ENCODE results near the gene PDIA2.
"Not testable (repeated sequence)": the region's sequence is repeated elsewhere in the genome, so short reads cannot be mapped to it uniquely, and the experiment has no call there.

PDIA2 gene

DNA sequence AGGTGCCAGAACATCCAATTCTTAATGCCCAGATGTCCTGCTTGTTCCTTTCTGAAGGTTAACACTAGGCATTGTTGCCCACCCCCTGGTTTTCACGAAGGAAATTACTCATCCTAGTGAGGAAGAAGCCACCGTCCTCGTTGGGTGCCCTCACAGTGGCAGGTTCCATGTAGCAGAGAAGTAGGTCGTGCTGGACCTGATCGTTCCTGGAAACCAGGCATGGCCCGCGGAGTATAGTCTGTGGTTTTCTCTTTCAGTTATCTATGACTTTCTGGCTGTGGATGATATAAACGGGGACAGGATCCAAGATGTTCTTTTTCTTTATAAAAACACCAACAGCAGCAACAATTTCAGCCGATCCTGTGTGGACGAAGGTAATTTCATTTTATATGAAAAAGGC lies 23.7 kb upstream of the PDIA2 start:
- Mint-ChIP-seq H3K36me3 (ENCODE audit: low read depth) (peaks cover 8% of the 10 kb centered on the region), H3K4me1 (ENCODE audit: low read depth) (peaks cover 6% of the 10 kb centered on the region), H3K27ac (no peak overlapping the region)

GRCh38 chr16:259814-260253 lies 23.1 kb upstream of the PDIA2 start:
- H3K27ac Mint-ChIP-seq: no peak overlapping the region
- peaks cover 8% of the 10 kb centered on the region for H3K36me3 Mint-ChIP-seq (ENCODE audit: low read depth)
- no peak overlapping the region for H3K4me3 Mint-ChIP-seq
- no peaks in the 10 kb centered on the region for H3K9me3 Mint-ChIP-seq
- H3K4me1 Mint-ChIP-seq (ENCODE audit: low read depth): peaks cover 6% of the 10 kb centered on the region
- no peaks in the 10 kb centered on the region for H3K27me3 Mint-ChIP-seq (ENCODE audit: low read depth)

More for the DNA sequence above, 23.7 kb upstream of the PDIA2 start:
- Mint-ChIP-seq H3K9me3 (no peaks in the 10 kb centered on the region), H3K27me3 (ENCODE audit: low read depth) (no peaks in the 10 kb centered on the region), H3K4me3 (no peak overlapping the region)

GRCh38 chr16:260326-260725 lies 22.6 kb upstream of the PDIA2 start:
- Mint-ChIP-seq H3K4me3 (no peak overlapping the region), H3K4me1 (ENCODE audit: low read depth) (peaks cover 6% of the 10 kb centered on the region), H3K27ac (no peak overlapping the region), H3K36me3 (ENCODE audit: low read depth) (peaks cover 8% of the 10 kb centered on the region), H3K9me3 (no peaks in the 10 kb centered on the region), H3K27me3 (ENCODE audit: low read depth) (no peaks in the 10 kb centered on the region)

DNA sequence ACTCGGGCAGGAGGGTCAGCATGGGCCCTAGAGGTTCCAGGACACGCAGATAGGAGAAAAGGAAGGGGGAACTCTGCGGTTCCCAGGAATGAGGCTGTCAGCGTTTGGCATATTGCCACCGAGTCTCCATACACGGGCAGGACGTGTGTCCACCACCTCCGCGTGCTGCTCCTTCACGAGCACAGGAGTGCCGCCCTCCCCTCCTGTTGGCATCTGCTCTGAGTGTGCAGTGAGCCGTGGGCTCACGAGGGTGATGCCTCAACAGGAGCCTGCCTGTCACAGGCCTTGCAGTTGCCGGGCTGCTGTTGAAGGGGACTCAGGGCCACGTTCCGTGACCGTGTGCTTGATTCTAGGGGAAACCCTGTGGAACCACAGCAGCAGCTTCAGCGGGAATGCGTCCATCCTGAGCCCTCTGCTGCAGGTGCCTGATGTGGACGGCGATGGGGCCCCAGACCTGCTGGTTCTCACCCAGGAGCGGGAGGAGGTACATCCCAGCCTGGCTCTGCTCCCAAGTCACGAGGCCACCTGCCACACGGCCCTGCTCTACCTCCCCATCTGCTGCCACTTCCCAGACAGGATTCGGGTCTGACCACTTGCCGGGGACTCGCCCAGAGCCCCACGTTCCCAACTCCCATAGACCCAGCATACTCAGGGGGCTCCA lies 21.8 kb upstream of the PDIA2 start:
- Mint-ChIP-seq H3K4me1 (ENCODE audit: low read depth) (peaks cover 1% of the 10 kb centered on the region), H3K4me3 (no peak overlapping the region), H3K36me3 (ENCODE audit: low read depth) (peaks cover 3% of the 10 kb centered on the region), H3K27ac (no peak overlapping the region), H3K9me3 (no peaks in the 10 kb centered on the region), H3K27me3 (ENCODE audit: low read depth) (no peaks in the 10 kb centered on the region)

DNA sequence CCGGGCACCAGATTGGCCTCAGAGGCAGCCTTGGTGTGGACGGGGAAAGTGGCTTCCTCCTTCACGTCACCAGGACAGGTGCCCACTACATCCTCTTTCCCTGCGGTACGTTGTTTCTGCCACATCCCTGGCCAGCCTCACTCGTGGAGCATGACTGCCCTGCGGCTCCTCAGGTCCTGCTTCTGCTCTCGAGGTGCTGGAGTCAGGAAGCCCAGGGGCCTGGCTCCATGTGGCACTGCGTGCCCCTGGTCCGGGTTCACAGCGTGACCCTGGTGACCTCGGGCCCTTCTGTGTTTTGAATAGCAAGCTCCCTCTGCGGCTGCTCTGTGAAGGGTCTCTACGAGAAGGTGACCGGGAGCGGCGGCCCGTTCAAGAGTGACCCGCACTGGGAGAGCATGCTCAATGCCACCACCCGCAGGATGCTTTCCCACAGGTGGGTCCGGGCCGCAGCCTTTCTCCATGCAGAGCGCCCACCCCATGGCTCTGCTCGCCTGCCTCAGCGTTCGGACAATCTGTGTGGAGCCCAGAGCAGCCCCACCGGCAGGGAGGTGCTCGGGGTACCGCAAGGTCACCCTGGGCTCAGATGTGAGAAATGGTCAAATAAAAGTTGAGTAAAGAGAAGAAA lies 20.7 kb upstream of the PDIA2 start:
- H3K9me3 Mint-ChIP-seq: no peaks in the 10 kb centered on the region
- H3K36me3 Mint-ChIP-seq (ENCODE audit: low read depth): peaks cover 2% of the 10 kb centered on the region
- no peaks in the 10 kb centered on the region for H3K4me1 Mint-ChIP-seq (ENCODE audit: low read depth)
- no peaks in the 10 kb centered on the region for H3K27me3 Mint-ChIP-seq (ENCODE audit: low read depth)
- no peak overlapping the region for H3K4me3 Mint-ChIP-seq
- peak overlapping the region; percentile 36 for H3K27ac Mint-ChIP-seq

DNA sequence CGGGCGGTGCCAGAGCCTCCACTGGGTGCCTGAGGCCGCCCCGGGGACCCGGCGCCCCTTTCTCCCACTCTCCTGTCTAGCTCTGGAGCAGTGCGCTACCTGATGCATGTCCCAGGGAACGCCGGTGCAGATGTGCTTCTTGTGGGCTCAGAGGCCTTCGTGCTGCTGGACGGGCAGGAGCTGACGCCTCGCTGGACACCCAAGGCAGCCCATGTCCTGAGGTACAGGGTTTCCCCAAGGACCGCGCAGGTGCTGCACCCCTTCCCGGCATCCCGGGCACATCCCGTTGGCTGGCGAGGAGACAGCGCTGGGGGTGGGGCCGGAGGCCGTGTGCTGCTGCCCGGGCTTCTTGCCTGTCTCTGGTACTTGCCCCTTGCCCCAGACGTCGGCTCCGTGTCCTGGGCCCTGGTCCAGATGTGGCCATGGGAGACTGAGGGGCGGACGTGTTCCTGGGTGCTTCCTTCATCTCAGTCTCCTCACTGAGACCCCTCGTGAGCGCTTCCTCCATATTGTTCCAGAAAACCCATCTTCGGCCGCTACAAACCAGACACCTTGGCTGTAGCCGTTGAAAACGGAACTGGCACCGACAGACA lies 19.7 kb upstream of the PDIA2 start:
- H3K4me3 Mint-ChIP-seq: no peak overlapping the region
- H3K4me1 Mint-ChIP-seq (ENCODE audit: low read depth): no peaks in the 10 kb centered on the region
- H3K27me3 Mint-ChIP-seq (ENCODE audit: low read depth): no peaks in the 10 kb centered on the region
- no peaks in the 10 kb centered on the region for H3K9me3 Mint-ChIP-seq
- H3K27ac Mint-ChIP-seq: no peak overlapping the region
- H3K36me3 Mint-ChIP-seq (ENCODE audit: low read depth): peaks cover 2% of the 10 kb centered on the region

GRCh38 chr16:263944-264343 lies 19.0 kb upstream of the PDIA2 start:
- Mint-ChIP-seq H3K4me1 (ENCODE audit: low read depth) (no peaks in the 10 kb centered on the region), H3K9me3 (no peaks in the 10 kb centered on the region), H3K4me3 (no peak overlapping the region), H3K27ac (no peak overlapping the region), H3K36me3 (ENCODE audit: low read depth) (peaks cover 2% of the 10 kb centered on the region), H3K27me3 (ENCODE audit: low read depth) (no peaks in the 10 kb centered on the region)

- Mint-ChIP-seq H3K27ac (no peak overlapping the region), H3K4me1 (ENCODE audit: low read depth) (no peaks in the 10 kb centered on the region)
These were observed 18.5 kb upstream of the PDIA2 start for GRCh38 chr16:264440-264951.

GRCh38 chr16:265002-265529 lies 17.9 kb upstream of the PDIA2 start:
- Mint-ChIP-seq H3K36me3 (ENCODE audit: low read depth) (peaks cover 2% of the 10 kb centered on the region), H3K9me3 (no peaks in the 10 kb centered on the region), H3K27me3 (ENCODE audit: low read depth) (no peaks in the 10 kb centered on the region), H3K4me1 (ENCODE audit: low read depth) (no peaks in the 10 kb centered on the region), H3K27ac (no peak overlapping the region), H3K4me3 (no peak overlapping the region)

More at GRCh38 chr16:264440-264951, 18.5 kb upstream of the PDIA2 start:
- Mint-ChIP-seq H3K9me3 (no peaks in the 10 kb centered on the region), H3K36me3 (ENCODE audit: low read depth) (peaks cover 2% of the 10 kb centered on the region), H3K4me3 (no peak overlapping the region), H3K27me3 (ENCODE audit: low read depth) (no peaks in the 10 kb centered on the region)

GRCh38 chr16:265711-266110 lies 17.3 kb upstream of the PDIA2 start:
- H3K27ac Mint-ChIP-seq: no peak overlapping the region
- peaks cover 2% of the 10 kb centered on the region for H3K36me3 Mint-ChIP-seq (ENCODE audit: low read depth)
- no peak overlapping the region for H3K4me3 Mint-ChIP-seq
- no peaks in the 10 kb centered on the region for H3K9me3 Mint-ChIP-seq
- no peaks in the 10 kb centered on the region for H3K27me3 Mint-ChIP-seq (ENCODE audit: low read depth)
- H3K4me1 Mint-ChIP-seq (ENCODE audit: low read depth): no peaks in the 10 kb centered on the region

DNA sequence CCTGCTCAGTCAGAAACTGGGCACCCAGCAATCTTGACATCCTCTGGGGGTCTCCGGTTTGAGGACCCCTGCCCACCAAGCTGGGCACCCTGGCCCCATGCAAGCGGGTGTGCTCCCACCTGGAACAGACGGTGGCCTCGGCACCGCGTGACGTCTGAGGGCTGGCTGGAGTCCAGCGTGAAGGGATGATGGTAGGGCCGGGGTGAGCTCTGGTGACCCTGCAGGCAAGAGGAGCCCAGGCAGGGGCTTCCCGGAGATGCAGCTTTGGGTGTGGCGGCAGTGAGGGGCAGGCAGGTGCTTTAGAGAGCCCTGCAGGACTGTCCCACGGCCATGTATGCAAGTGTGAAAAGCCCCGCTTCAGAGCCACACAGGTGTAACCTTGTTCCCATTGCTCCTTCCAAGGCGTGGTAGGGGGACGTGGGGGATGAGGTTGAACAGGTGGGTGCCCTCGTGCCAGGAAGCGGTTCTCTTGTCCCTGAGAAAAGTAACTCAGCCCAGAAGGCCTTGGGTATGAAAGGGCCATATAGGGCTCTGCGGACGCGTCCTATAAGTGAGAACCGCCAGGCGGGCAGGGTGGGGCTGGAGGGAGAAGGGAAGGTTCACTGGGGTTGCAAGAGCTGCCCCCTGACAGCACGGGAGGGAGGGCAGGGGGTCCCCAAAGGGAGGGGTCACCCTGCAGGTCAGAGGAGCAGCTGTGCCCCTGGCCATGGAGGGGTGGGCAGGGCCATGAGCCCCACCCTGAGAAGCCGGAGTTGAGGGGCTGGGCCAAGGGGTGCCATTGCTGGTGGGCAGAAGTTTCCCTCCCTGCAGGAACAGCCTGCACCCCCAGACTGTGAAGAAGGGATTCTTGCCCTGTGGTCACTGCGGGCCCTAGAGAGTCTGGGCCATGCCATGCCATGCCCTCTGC lies 16.5 kb upstream of the PDIA2 start:
- H3K27me3 Mint-ChIP-seq (ENCODE audit: low read depth): no peaks in the 10 kb centered on the region
- H3K36me3 Mint-ChIP-seq (ENCODE audit: low read depth): peaks cover 2% of the 10 kb centered on the region
- H3K4me1 Mint-ChIP-seq (ENCODE audit: low read depth): no peaks in the 10 kb centered on the region

DNA sequence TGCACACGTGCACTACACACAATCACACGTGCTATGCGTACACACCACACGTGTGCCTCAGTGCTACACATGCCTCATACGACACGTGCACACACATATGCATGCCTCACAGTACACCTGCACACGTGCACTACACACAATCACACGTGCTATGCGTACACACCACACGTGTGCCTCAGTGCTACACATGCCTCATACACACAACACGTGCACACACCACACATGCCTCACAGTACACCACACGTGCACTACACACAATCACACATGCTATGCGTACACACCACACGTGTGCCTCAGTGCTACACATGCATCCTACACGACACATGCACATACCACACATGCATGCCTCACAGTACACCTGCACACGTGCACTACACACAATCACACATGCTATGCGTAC lies 15.4 kb upstream of the PDIA2 start:
- H3K36me3 Mint-ChIP-seq (ENCODE audit: low read depth); H3K4me3 Mint-ChIP-seq; H3K27ac Mint-ChIP-seq; H3K9me3 Mint-ChIP-seq; H3K4me1 Mint-ChIP-seq (ENCODE audit: low read depth); H3K27me3 Mint-ChIP-seq (ENCODE audit: low read depth): not testable (repeated sequence)

More for the DNA sequence above, 16.5 kb upstream of the PDIA2 start:
- Mint-ChIP-seq H3K4me3 (no peak overlapping the region), H3K9me3 (no peaks in the 10 kb centered on the region), H3K27ac (no peak overlapping the region)

- Mint-ChIP-seq H3K27ac (no peak overlapping the region), H3K4me1 (ENCODE audit: low read depth) (no peaks in the 10 kb centered on the region), H3K4me3 (no peak overlapping the region), H3K27me3 (ENCODE audit: low read depth) (peaks cover 3% of the 10 kb centered on the region), H3K36me3 (ENCODE audit: low read depth) (no peaks in the 10 kb centered on the region), H3K9me3 (no peaks in the 10 kb centered on the region)
These were observed 14.6 kb upstream of the PDIA2 start for GRCh38 chr16:268141-269053.

Measured in T-helper 1 cell treated with Interleukin-12 subunit alpha and Interleukin-12 subunit beta and Interleukin-4 antibody, amounts not matched to agents 30 μg/mL and 1 μg/mL, for 36 hours (primary cell).